NCI-H1694 (cell line): ENCODE data around the gene MYPOP.
"Not testable (repeated sequence)": the region's sequence is repeated elsewhere in the genome, so short reads cannot be mapped to it uniquely, and the experiment has no call there.

Source experiments
- DNase-seq: peaks from one replicate; lab custom pipeline; 2025; lab: John Stamatoyannopoulos, UW

The MYPOP gene

GRCh38 chr19:45906221-45906620, 3.8 kb upstream of the MYPOP start:
- DNase-seq, result no peak

- no peak for DNase-seq
These were observed 2.6 kb upstream of the MYPOP start for GRCh38 chr19:45905011-45905410.

- DNase-seq, result peak; percentile 96
These were observed 525 bp upstream of the MYPOP start for GRCh38 chr19:45902651-45903625.

GRCh38 chr19:45901432-45901911, 941 bp downstream of the MYPOP start:
- DNase-seq, result no peak

GRCh38 chr19:45900738-45901431, 1.5 kb downstream of the MYPOP start:
- no peak for DNase-seq

- no peak for DNase-seq
These were observed 2.4 kb downstream of the MYPOP start for GRCh38 chr19:45899919-45900589.

GRCh38 chr19:45899253-45899652, 3.2 kb downstream of the MYPOP start:
- DNase-seq, result no peak

GRCh38 chr19:45897261-45897812, 5.1 kb downstream of the MYPOP start:
- no peak for DNase-seq

GRCh38 chr19:45895983-45896599, 6.3 kb downstream of the MYPOP start:
- not testable (repeated sequence) for DNase-seq

GRCh38 chr19:45895519-45895972, 6.9 kb downstream of the MYPOP start:
- no peak for DNase-seq

- DNase-seq, result no peak
These were observed 11.5 kb downstream of the MYPOP start for GRCh38 chr19:45890877-45891276.

- no peak for DNase-seq
These were observed 13.1 kb downstream of the MYPOP start for GRCh38 chr19:45889210-45889885.

- DNase-seq, result no peak
These were observed 15.2 kb downstream of the MYPOP start for GRCh38 chr19:45887200-45887710.

- peak; percentile 93 for DNase-seq
These were observed 15.8 kb downstream of the MYPOP start for GRCh38 chr19:45886427-45887199.

GRCh38 chr19:45885556-45886426, 16.6 kb downstream of the MYPOP start, which contains the start of gene IRF2BP1:
Gene IRF2BP1 (minus strand): TSS chr19:45886141. CDS start chr19:45885774, 367 bp downstream.
- DNase-seq, result peak; percentile 88

- DNase-seq, result no peak
These were observed 17.5 kb downstream of the MYPOP start for GRCh38 chr19:45884682-45885555.

GRCh38 chr19:45883881-45884681, 18.3 kb downstream of the MYPOP start:
- DNase-seq, result no peak
